DMS 273 (cell line): ENCODE data around the gene ALOXE3.
A peak's percentile ranks its signal among the peaks of the same experiment; 100 is the strongest.
"Not testable (repeated sequence)": the region's sequence is repeated elsewhere in the genome, so short reads cannot be mapped to it uniquely, and the experiment has no call there.

Source experiments
- DNase-seq: peaks from one replicate; lab custom pipeline; 2025; ENCODE audit not compliant: unreplicated experiment; lab: John Stamatoyannopoulos, UW

The ALOXE3 gene

DNA sequence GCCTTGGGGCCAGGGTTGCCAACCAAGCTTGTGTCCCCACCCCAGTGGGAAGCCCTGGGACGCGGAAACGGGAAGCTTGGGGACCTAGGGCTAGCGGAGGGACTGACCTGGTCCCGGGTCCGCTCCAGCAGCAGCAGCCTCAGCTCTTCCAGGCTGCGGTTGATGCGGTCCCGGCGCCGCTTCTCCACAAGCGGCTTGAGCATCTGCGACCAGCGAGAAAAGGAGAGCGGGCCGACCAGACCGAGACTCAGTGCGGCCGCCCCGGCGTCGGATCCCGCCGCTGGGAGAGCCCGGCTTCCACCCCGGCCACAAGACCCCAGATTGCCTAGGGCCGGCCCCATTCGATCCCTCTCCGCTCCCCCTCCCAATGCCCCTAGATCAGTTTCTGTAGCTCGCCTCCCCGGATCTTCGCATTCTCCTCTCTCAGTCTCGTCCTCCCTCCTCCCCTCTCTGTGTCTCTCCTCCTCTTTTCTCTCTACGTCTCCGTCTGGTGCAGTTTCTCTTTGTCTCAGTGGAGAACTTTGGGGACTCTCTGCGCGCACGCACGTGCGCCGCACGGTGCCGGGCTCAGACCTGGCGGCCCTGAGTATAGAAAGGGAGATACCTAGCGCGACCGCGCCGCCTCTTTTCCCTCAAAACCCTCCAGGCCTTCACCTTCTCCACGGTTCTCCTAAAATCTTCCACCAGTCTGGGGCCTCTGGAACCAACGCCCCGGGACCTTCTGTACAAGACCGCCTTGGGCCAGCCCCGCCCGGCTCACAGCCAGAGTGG is 4.8 kb upstream of the ALOXE3 start:
- DNase-seq = peak; percentile 67

GRCh38 chr17:8122422-8122923 is 4.2 kb upstream of the ALOXE3 start:
- DNase-seq = peak; percentile 59

- peak; percentile 83 for DNase-seq
These were observed 3.5 kb upstream of the ALOXE3 start for GRCh38 chr17:8121681-8122421.

- DNase-seq = no peak
These were observed 3.0 kb upstream of the ALOXE3 start for GRCh38 chr17:8121407-8121680.

GRCh38 chr17:8120520-8121406 is 2.4 kb upstream of the ALOXE3 start:
- peak; percentile 87 for DNase-seq

DNA sequence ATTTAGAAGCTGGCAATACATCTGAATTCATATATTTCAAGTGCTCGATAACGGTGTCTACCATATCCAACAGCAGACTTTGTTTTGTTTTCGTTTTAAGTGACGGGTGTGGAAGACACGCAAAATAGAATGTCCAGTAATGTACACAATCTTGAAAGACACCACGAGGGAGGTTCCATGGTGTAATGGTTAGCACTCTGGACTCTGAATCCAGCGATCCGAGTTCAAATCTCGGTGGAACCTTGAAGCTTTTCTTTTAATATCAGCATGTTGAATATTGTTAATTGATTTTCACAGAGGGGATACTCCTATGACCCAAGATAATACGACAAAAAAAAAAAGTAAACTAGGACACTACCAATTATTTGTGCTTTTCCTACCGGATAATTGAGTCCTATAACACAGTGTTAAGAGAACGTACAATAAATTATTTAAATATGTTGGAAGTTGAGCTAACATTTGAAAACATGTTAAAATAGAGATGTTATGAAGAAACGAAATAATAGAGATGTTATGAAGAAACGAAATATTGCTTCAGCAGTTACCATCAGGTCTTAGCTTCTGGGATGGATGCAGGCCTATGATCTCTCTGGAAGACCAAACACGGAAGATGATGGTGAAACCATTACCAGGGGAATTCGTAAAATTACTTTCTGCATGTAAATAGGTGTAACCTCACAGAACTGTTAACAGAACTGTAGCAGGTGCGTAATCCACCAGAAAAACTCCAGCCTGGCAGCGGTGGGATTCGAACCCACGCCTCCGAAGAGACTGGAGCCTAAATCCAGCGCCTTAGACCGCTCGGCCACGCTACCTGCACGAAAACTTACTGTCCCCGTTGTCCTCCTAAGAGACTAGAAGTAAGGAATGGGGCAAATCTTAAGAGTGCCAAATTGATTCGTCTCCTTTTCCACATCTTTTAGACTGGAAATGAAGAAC is 1.5 kb upstream of the ALOXE3 start:
- DNase-seq = peak; percentile 94

DNA sequence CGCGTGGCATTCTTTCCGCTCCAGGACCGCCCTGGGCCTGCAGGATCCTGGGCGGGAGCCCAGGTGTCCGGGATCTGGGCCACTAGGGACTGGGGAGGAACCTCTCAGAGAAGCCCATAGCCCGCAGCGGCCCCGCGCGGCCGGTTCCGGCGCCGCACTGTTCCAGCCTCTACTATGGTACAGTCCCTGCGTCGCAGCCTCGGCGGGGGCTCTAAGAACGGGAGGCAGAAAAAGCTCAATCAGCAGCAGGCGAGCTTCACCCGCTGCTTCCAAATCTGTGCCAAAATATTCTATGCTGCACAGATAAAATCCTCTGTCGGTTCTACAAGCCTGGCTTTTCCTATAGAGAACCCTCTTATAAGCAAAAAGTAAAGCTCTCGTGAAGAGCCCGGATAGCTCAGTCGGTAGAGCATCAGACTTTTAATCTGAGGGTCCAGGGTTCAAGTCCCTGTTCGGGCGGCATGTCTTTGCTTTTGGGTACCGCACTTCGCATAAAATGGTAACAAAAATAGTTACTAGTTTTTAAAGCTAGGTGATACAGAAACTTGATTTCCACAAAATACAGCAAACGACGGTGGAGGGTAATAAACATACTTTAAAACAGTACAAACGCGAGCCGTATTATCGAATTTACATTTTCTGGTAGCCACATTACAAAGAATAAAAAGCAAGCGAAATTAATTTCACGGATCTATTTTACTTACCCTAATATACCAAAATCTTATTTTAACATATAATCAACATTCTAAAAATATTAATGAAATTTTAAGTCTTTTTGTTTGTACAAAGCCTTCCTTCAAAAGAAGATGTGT is 661 bp upstream of the ALOXE3 start:
- peak; percentile 92 for DNase-seq

- no peak for DNase-seq
These were observed 841 bp downstream of the ALOXE3 start for GRCh38 chr17:8117367-8117979.

- DNase-seq = no peak
These were observed 1.5 kb downstream of the ALOXE3 start for GRCh38 chr17:8116776-8117175.

GRCh38 chr17:8110907-8111306 is 7.4 kb downstream of the ALOXE3 start:
- no peak for DNase-seq

DNA sequence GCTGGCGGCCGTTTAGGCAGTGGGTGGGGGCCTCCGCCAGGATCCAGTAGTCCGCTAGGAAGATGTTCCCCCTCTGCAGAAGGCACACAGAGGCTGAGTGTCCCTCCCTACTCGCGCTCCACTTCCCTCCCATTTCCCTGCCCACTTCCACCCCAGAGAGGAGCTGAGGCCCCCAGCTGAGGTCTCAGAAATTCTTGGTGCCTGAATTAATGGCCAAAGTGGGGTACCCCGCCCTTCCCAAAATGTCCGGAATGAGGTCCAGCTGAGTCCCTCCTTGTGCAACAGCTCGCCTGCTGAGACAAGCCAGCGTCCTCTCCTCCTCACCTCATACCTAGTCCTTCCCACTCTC is 7.9 kb downstream of the ALOXE3 start:
- no peak for DNase-seq

GRCh38 chr17:8109661-8110455 is 8.5 kb downstream of the ALOXE3 start:
- DNase-seq = peak; percentile 72

GRCh38 chr17:8108972-8109660 is 9.2 kb downstream of the ALOXE3 start:
- no peak for DNase-seq

DNA sequence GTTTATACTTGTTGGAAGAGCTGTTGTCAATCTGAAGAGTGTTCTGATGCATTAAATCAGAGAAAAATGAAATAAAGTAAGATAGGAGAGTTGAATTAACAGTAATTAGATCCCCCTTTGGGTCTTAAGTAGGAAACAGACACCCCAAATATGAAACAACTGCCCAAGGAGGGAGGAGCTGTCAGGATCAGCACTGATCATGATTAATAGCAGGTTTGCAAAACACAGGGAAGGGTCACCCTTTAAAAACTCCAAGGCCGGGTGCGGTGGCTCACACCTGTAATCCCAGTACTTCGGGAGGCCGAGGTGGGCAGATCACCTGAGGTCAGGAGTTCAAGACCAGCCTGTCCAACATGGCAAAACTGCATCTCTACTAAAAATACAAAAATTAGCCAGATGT is 11.3 kb downstream of the ALOXE3 start:
- not testable (repeated sequence) for DNase-seq

DNA sequence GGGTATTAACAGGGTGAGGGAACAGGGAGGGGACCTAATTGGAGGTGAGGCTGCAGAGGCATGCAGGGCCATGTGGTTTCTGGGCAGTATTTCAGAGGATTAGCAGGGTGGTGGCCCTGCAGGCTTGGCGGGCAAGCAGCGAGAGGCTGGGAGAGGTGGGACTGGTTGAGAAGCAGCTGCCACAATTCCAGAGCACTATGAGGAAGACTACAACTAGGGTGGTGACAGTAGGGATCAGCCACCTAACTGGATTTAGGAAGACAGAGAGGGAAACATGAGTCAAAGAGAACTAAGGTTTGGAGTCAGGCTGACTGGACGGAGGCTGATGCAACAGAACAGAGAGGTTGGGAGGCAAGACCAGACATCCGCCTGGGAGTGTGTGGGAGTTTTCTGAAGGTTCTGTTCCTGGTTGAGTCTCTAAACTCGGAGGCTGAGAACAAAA is 12.3 kb downstream of the ALOXE3 start:
- DNase-seq = no peak

- no peak for DNase-seq
These were observed 13.4 kb downstream of the ALOXE3 start for GRCh38 chr17:8104911-8105310.

DNA sequence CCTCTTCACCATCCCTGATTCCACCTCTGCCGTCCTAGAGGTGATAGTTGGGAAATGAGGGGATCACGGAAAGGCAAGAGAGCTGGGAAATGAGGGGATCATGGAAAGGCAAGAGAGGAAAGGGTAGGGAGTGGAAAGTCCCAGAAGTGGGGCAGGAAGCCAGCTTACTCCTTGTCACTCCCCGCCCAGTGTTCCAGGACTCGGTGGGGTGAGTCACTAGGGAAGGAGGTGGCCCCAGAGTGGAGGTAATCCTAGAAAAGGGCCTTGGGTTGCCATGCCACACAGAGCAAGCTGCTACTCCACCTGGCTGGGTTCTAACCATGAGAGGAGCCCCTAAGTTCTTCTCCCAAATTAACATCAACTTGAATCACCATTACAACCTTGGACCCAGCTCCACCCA is 14.8 kb downstream of the ALOXE3 start:
- no peak for DNase-seq

DNA sequence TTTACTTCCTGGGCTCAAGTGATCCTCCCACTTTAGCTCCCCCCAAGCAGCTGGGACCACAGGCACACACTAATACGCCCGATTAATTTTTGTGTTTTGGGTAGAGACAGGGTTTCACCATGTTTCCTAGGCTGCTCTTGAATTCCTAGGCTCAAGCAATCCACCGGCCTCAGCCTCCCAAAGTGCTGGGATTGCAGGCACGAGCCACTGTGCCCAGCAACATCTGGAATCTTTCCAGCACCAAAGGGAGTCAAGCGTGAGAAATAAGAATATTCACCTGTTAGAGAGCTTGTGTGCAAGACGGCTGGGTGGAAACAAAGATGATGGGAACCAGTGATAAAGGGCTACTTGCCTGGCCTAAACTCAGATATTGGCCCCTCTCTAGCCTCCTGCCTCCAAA is 16.6 kb downstream of the ALOXE3 start:
- no peak for DNase-seq
